SIG-M5 (cell line): ENCODE measurements around the gene PEX11B.

Experiments used
- DNase-seq: peaks from one replicate; lab custom pipeline; 2025; lab: John Stamatoyannopoulos, UW

The PEX11B gene

GRCh38 chr1:145871994-145872924 is 46.3 kb downstream of the PEX11B start:
- DNase-seq = no peak

DNA sequence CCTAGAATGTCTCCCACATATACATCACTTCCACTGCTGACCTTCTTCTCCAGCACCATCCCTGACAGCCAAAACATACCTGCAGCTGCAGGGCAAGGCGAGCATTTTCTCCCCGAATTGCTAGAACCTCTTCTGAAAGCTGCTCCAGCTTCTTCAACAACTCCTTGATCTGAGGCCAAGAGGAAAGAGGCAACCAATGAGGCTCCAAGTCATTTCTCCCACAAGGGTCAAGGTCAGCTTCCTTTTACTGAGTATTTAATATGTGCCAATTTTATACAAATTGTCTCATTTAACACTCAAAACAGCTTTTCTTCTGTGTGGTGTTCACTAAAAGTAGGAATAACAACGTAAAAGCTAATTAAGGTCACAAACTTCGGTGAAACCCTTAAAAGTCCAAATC is 50.3 kb downstream of the PEX11B start:
- DNase-seq = no peak

- DNase-seq = no peak
Measured at GRCh38 chr1:145863282-145864018, 55.1 kb downstream of the PEX11B start.
